ENCODE measurements around the gene MYH9. TPM values are rescaled to one million over a fixed set of nuclear protein-coding genes. Genes with fewer than 3 reads are reported as not detected.
A peak's percentile ranks its signal among the peaks of the same experiment; 100 is the strongest.
"Not testable (repeated sequence)": the region's sequence is repeated elsewhere in the genome, so short reads cannot be mapped to it uniquely, and the experiment has no call there.

The MYH9 gene
- total RNA-seq, 2 donors from 2014 or later: 581 to 641 TPM

- DNase-seq: peak; percentile 71 to 84
- peak; percentile 78 for ATAC-seq
- intact Hi-C loops (cut with DNase I, micrococcal nuclease): no loop called here
These were observed 29.5 kb upstream of the MYH9 start for GRCh38 chr22:36417281-36417686.

GRCh38 chr22:36415415-36416168 lies 27.8 kb upstream of the MYH9 start:
- DNase-seq (no peak), ATAC-seq (no peak)
- intact Hi-C loops (cut with DNase I, micrococcal nuclease): no loop called here

GRCh38 chr22:36413022-36413775 lies 25.4 kb upstream of the MYH9 start:
- DNase-seq (no peak), ATAC-seq (no peak)
- intact Hi-C loops (cut with DNase I, micrococcal nuclease): no loop called here

- DNase-seq (peak; percentile 64 to 81), ATAC-seq (peak; percentile 39)
- intact Hi-C loops (cut with DNase I, micrococcal nuclease): no loop called here
These were observed 24.0 kb upstream of the MYH9 start for GRCh38 chr22:36411589-36412258.

GRCh38 chr22:36409911-36410756 lies 22.4 kb upstream of the MYH9 start:
- peak; percentile 96 to 98 for DNase-seq
- intact Hi-C loops (cut with DNase I, micrococcal nuclease): no loop called here
- peak; percentile 91 for ATAC-seq

GRCh38 chr22:36409554-36409910 lies 21.8 kb upstream of the MYH9 start:
- intact Hi-C loops (cut with DNase I, micrococcal nuclease); DNase-seq: not testable (repeated sequence)
- ATAC-seq: peak; percentile 30

GRCh38 chr22:36409056-36409455 lies 21.3 kb upstream of the MYH9 start:
- ATAC-seq: peak; percentile 14
- DNase-seq: no peak
- intact Hi-C loops (cut with DNase I, micrococcal nuclease): no loop called here

GRCh38 chr22:36406721-36407120 lies 19.0 kb upstream of the MYH9 start:
- intact Hi-C loops (cut with DNase I, micrococcal nuclease): no loop called here
- no peak for ATAC-seq
- no peak for DNase-seq

GRCh38 chr22:36405671-36406538 lies 18.1 kb upstream of the MYH9 start:
- DNase-seq: no peak
- ATAC-seq: no peak
- intact Hi-C loops (cut with DNase I, micrococcal nuclease): no loop called here

- DNase-seq (no peak), ATAC-seq (no peak)
- intact Hi-C loops (cut with DNase I, micrococcal nuclease): no loop called here
These were observed 17.5 kb upstream of the MYH9 start for GRCh38 chr22:36405221-36405661.

GRCh38 chr22:36404446-36404845 lies 16.7 kb upstream of the MYH9 start:
- DNase-seq (no peak), ATAC-seq (no peak)
- intact Hi-C loops (cut with DNase I, micrococcal nuclease): no loop called here

GRCh38 chr22:36399472-36399778 lies 11.7 kb upstream of the MYH9 start:
- ATAC-seq (peak; percentile 84), DNase-seq (no peak)
- intact Hi-C loops (cut with DNase I, micrococcal nuclease): no loop called here

- peak; percentile 49 to 67 for DNase-seq
- ATAC-seq: peak; percentile 83
- intact Hi-C loops (cut with DNase I, micrococcal nuclease): no loop called here
These were observed 11.1 kb upstream of the MYH9 start for GRCh38 chr22:36398601-36399471.

- no peak for DNase-seq
- intact Hi-C loops (cut with DNase I, micrococcal nuclease): no loop called here
- ATAC-seq: no peak
These were observed 9.6 kb upstream of the MYH9 start for GRCh38 chr22:36397131-36398093.

- intact Hi-C loops (cut with DNase I, micrococcal nuclease): no loop called here
- DNase-seq (no peak), ATAC-seq (no peak)
These were observed 8.1 kb upstream of the MYH9 start for GRCh38 chr22:36395915-36396314.

All from left colon (tissue), 2 donors.